H1 (cell line): Measurements from ENCODE around the gene EEF2. TPM values are rescaled to one million over a fixed set of nuclear protein-coding genes. Genes with fewer than 3 reads are reported as not detected.

ENCODE experiments used
- ASH2L ChIP-seq: fragments of 200-600, 300-600 bp; sonication (generic); IDR thresholded peaks from one replicate; pipeline ENCODE4 v1.7.1; 2017; ENCODE audit warnings: low read length
- BCL11A ChIP-seq, 2 experiments: IDR thresholded peaks; one replicate each; pipeline ENCODE4 v1.6.1; 2011; ENCODE audit warnings: low read depth in 2 of 2, low read length in 2 of 2, mild to moderate bottlenecking in 2 of 2
- CHD2 ChIP-seq: IDR thresholded peaks from 2 replicates; pipeline ENCODE4 v1.6.1; 2012; ENCODE audit warnings: low read length, improper control_type of control experiment
- CHD7 ChIP-seq: fragments of 300-600 bp; sonication (generic); IDR thresholded peaks from 2 replicates; pipeline ENCODE4 v1.7.1; 2012; ENCODE audit warnings: low read length, moderate library complexity, mild to moderate bottlenecking, inconsistent platforms; ENCODE audit not compliant: insufficient replicate concordance
- HDAC6 ChIP-seq: IDR thresholded peaks from one replicate; pipeline ENCODE4 v1.7.1; 2012; ENCODE audit warnings: low read depth, mild to moderate bottlenecking, inconsistent platforms, low read length, moderate library complexity
- POLR2A ChIP-seq, 2 experiments: IDR thresholded peaks; 1 replicate in 1 of 2; 2 replicates in 1 of 2; pipeline ENCODE4 v1.6.1; 2011; ENCODE audit warnings: low read depth in 2 of 2, low read length in 2 of 2, mild to moderate bottlenecking in 2 of 2; ENCODE audit errors: control extremely low read depth in 1 of 2
- RAD21 ChIP-seq, 2 experiments: IDR thresholded peaks in 1 of 2; conservative IDR thresholded peaks in 1 of 2; 2 replicates each; pipeline ENCODE4 v1.6.1; 2011; ENCODE audit warnings: low read depth in 2 of 2, low read length in 2 of 2, improper control_type of control experiment in 1 of 2, inconsistent platforms in 1 of 2, mild to moderate bottlenecking in 1 of 2, moderate library complexity in 1 of 2
- RFX5 ChIP-seq: IDR thresholded peaks from 2 replicates; pipeline ENCODE4 v1.6.1; 2011; ENCODE audit warnings: low read depth, low read length, improper control_type of control experiment, borderline replicate concordance
- SIRT6 ChIP-seq: IDR thresholded peaks from one replicate; pipeline ENCODE4 v1.7.1; 2012; ENCODE audit warnings: low read length, inconsistent platforms
- TAF7 ChIP-seq: optimal IDR thresholded peaks from 2 replicates; pipeline ENCODE3; 2011; ENCODE audit warnings: low read depth, mild to moderate bottlenecking, inconsistent platforms, low read length, moderate library complexity, borderline replicate concordance
- TCF12 ChIP-seq: IDR thresholded peaks from 2 replicates; pipeline ENCODE4 v1.6.1; 2011; ENCODE audit warnings: low read depth, mild to moderate bottlenecking, low read length
- polyA plus RNA-seq, 7 experiments: library from polyadenylated mRNA; depleted of rRNA in 3 of 7; stranded (reverse) in 5 of 7; unstranded in 2 of 7; fragments of >200 nt in 5 of 7; fragments of 200-250 nt in 2 of 7; gene quantifications; 1 replicate in 5 of 7; 2 replicates in 1 of 7; 4 replicates in 1 of 7; pipeline versions ENCODE4 v1.2.1 to v1.2.3, GENCODE V29; 2011 to 2013; ENCODE audit warnings: missing spikeins in 2 of 7, mixed read lengths in 2 of 7
- total RNA-seq: library from RNA; stranded (reverse); fragmentation: NEBNext Ultra II Directional; extraction: Animal tissue kit (Norgen Biotek cat#: 25700); gene quantifications from 2 replicates; pipeline ENCODE4 v1.2.1, GENCODE V29; 2021

The EEF2 gene
- total and polyA plus RNA-seq, 2 of the 8 experiments (the other 6 are each of a cell fraction or from before 2014, with no cell fraction given): 1,554 to 3,380 TPM

DNA sequence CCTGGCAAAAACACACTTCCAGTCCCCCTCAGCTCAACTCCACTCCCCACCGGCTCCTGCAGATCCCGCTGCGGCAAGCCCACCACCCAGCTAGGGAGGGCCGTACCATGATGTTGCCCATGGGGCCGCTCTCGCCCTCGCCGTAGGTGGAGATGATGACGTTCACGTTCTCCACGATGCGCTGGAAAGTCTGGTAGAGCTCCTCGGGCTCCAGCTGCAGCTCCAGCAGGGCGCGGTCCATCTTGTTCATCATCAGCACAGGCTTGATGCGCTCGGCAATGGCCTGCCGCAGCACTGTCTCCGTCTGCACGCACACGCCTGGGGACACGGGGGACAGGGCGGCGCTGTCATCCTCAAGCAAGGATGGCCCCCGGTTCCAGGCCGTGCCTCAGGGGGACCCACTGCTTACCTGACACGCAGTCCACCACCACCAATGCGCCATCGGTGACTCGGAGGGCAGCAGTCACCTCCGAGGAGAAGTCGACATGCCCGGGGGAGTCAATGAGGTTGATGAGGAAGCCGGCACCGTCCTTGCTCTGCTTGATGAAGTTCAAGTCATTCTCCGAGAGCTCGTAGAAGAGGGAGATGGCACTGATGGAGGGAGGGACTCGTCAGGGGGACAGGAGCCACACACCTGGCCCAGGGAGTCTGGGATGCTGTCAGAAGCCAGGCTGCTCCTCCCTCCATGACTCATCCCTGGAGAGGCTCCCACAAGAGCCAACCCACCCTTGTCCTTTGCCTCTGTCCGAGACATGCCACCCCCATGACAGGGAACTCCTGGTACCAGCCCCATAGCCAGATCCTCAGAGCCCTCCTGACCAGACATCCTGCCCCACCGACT, 2.3 kb downstream of the EEF2 start (continued):
- TF ChIP-seq SIRT6: no peak
- TF ChIP-seq POLR2A (IDR thresholded peaks at IDR 0.05; ENCODE audit: control extremely low read depth in 1 of 2, low read depth in 2 of 2, low read length in 2 of 2): peak; percentile 39 to 74
- TF ChIP-seq CHD7: no peak
- TF ChIP-seq TAF7: peak; percentile 41
- TF ChIP-seq HDAC6: no peak
- TF ChIP-seq RFX5: no peak
- TF ChIP-seq ASH2L: no peak
- no peak for TF ChIP-seq BCL11A (IDR thresholded peaks at IDR 0.05; ENCODE audit: low read depth in 2 of 2, low read length in 2 of 2)
- no peak for TF ChIP-seq RAD21 (IDR thresholded peaks at IDR 0.05 in 1 of 2, conservative IDR thresholded peaks at IDR 0.05 in 1 of 2; ENCODE audit: low read depth in 2 of 2, low read length in 2 of 2)
- TF ChIP-seq TCF12: no peak
- TF ChIP-seq CHD2: no peak
